ENCODE measurements around the gene COL15A1.

DNA sequence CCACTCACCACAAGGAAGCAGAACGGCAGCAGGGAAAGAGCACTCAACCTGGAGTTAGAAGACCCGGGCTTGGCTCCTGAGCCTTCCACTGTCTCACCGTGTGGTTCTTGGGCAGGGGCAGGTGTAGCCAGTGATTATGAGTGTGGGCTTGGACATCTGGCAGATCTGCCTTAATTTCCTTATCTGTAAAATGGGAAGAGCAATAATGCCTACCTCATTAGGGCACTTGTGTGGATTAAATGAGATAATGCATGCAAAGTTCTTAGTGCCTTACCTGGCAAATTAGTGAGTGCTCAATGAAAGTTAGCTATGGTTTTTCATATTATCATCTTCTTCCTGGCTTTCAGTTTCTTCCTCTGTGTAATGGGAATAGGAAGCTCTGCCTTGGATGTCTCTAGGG is 28.1 kb upstream of the COL15A1 start:
- TF ChIP-seq CREB1 (CRISPR knock-in tag; IDR thresholded peaks at IDR 0.05): no peak
- TF ChIP-seq, protein P1, sequence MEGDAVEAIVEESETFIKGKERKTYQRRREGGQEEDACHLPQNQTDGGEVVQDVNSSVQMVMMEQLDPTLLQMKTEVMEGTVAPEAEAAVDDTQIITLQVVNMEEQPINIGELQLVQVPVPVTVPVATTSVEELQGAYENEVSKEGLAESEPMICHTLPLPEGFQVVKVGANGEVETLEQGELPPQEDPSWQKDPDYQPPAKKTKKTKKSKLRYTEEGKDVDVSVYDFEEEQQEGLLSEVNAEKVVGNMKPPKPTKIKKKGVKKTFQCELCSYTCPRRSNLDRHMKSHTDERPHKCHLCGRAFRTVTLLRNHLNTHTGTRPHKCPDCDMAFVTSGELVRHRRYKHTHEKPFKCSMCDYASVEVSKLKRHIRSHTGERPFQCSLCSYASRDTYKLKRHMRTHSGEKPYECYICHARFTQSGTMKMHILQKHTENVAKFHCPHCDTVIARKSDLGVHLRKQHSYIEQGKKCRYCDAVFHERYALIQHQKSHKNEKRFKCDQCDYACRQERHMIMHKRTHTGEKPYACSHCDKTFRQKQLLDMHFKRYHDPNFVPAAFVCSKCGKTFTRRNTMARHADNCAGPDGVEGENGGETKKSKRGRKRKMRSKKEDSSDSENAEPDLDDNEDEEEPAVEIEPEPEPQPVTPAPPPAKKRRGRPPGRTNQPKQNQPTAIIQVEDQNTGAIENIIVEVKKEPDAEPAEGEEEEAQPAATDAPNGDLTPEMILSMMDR (IDR thresholded peaks at IDR 0.05): no peak
- no peak for TF ChIP-seq MAX (CRISPR knock-in tag; IDR thresholded peaks at IDR 0.05)
- no peak for TF ChIP-seq JUN (CRISPR knock-in tag; IDR thresholded peaks at IDR 0.05)
- no peak for TF ChIP-seq EMX1 (CRISPR knock-in tag; IDR thresholded peaks at IDR 0.05)
- no peak for TF ChIP-seq E2F5 (CRISPR knock-in tag; IDR thresholded peaks at IDR 0.05)
- no peak for TF ChIP-seq ETV6 (CRISPR knock-in tag; IDR thresholded peaks at IDR 0.05)

Measured in WTC11 (cell line).